Psoas muscle (tissue), 8 donors: ENCODE data around the gene CHRNA10. TPM values are rescaled to one million over a fixed set of nuclear protein-coding genes. Genes with fewer than 3 reads are reported as not detected.

Source experiments
- ATAC-seq, 4 donors: fragments of 200-7000 bp; cut with Tn5 transposase; one replicate each; pipeline ENCODE4 v1.9.1; 2020; ENCODE audit warnings: moderate library complexity in 3 of 4, mild to moderate bottlenecking in 2 of 4
- DNase-seq, 2 donors: peaks; one replicate each; pipeline ENCODE4 v3.0.0-alpha.2; 2020
- H3K27ac ChIP-seq: fragments of 200-600 bp; one replicate; pipeline ENCODE4 v1.8.0; 2022
- H3K27me3 ChIP-seq, 3 donors: fragments of 200-600 bp in 1 of 3; one replicate each; pipeline versions ENCODE4 v1.6.1 to v1.8.0; 2013 to 2022; ENCODE audit warnings: low read length in 2 of 3, mild to moderate bottlenecking in 2 of 3, moderate library complexity in 1 of 3; ENCODE audit not compliant: insufficient read depth in 3 of 3
- H3K36me3 ChIP-seq, 2 donors: fragments of 200-600 bp in 1 of 2; one replicate each; pipeline versions ENCODE4 v1.6.1 to v1.8.0; 2013 to 2022; ENCODE audit warnings: low read depth in 1 of 2, mild to moderate bottlenecking in 1 of 2, moderate library complexity in 1 of 2; ENCODE audit not compliant: insufficient read depth in 1 of 2
- H3K4me1 ChIP-seq: fragments of 200-600 bp; one replicate; pipeline ENCODE4 v1.8.0; 2022
- H3K4me3 ChIP-seq: fragments of 200-600 bp; one replicate; pipeline ENCODE4 v1.8.0; 2022; ENCODE audit warnings: mild to moderate bottlenecking
- H3K9me3 ChIP-seq: fragments of 200-600 bp; one replicate; pipeline ENCODE4 v1.8.0; 2022
- WGBS, 3 donors: extraction: QIAGEN DNeasy Blood & Tissue Kit; methylation state at CpG; one replicate each; pipeline versions ENCODE4 v1.1.6 to v1.1.7; 2013; 5-methylcytosine and 5-hydroxymethylcytosine counted together
- intact Hi-C, 2 donors: fragments of 100-400 bp; cut with DNase I; formaldehyde crosslinking; loops; one replicate each; pipeline versions ENCODE4 v1.11.0 to v1.14.2; 2022
- polyA plus RNA-seq, 3 donors: library from polyadenylated mRNA; stranded (reverse); fragments of 200-250 nt; gene quantifications; one replicate each; pipeline ENCODE4 v1.2.3, GENCODE V29; 2013
- total RNA-seq, 4 donors: library from RNA; stranded (reverse); fragmentation: NEBNext Ultra II Directional in 2 of 4; extraction: Animal tissue kit (Norgen Biotek cat#: 25700) in 2 of 4; gene quantifications; one replicate each; pipeline versions ENCODE4 v1.2.1 to v1.2.4, GENCODE V29; 2021 to 2023
- TF ChIP-seq, protein P1 (sequence below): fragments of 200-600 bp; IDR thresholded peaks from one replicate; pipeline ENCODE4 v1.8.0; 2022; ENCODE audit warnings: antibody characterized with exemption
- donor health status: healthy with polysubstance abuse.
- donor health status: DM: no; HTN: no; CAD: no; lungs with moderate emphysema.
- donor health status: Bipolar disorder and iron deficiency.
- donor health status: healthy.
- donor health status: DM: yes; HTN: yes; CAD: no.
- donor health status: DM: no; HTN: no; CAD: no.
- donor health status: DM: no; HTN: no; CAD: no.
- donor health status: DM: yes; HTN: yes; CAD: no.

The CHRNA10 gene
- total and polyA plus RNA-seq, 7 donors, result 0.13 to 1.4 (median 0.63) TPM

- Histone ChIP-seq H3K9me3 (no peaks in the 10 kb centered on the region), H3K4me3 (peak overlapping the region; percentile 78), H3K36me3 (no peaks in the 10 kb centered on the region), H3K27ac (peak overlapping the region; percentile 99), H3K27me3 (no peaks in the 10 kb centered on the region), H3K4me1 (peaks cover 37% of the 10 kb centered on the region)
- WGBS, 3 donors, result 0 to 1% (median 1%) methylated on average over 41 to 55 of the region's 55 CpGs
- intact Hi-C loops, result loop anchor here (2.0 to 5.0 kb wide), 2 partner anchors 28 to 600 kb away; no protein-coding TSS in a partner anchor
- ATAC-seq (peak; percentile 71 to 80 (median 76)), DNase-seq (peak; percentile 86 to 93)
- TF ChIP-seq, protein P1, sequence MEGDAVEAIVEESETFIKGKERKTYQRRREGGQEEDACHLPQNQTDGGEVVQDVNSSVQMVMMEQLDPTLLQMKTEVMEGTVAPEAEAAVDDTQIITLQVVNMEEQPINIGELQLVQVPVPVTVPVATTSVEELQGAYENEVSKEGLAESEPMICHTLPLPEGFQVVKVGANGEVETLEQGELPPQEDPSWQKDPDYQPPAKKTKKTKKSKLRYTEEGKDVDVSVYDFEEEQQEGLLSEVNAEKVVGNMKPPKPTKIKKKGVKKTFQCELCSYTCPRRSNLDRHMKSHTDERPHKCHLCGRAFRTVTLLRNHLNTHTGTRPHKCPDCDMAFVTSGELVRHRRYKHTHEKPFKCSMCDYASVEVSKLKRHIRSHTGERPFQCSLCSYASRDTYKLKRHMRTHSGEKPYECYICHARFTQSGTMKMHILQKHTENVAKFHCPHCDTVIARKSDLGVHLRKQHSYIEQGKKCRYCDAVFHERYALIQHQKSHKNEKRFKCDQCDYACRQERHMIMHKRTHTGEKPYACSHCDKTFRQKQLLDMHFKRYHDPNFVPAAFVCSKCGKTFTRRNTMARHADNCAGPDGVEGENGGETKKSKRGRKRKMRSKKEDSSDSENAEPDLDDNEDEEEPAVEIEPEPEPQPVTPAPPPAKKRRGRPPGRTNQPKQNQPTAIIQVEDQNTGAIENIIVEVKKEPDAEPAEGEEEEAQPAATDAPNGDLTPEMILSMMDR, result no peak
Observed at GRCh38 chr11:3642071-3642951, 28.9 kb downstream of the CHRNA10 start.

GRCh38 chr11:3641701-3642070 is 29.5 kb downstream of the CHRNA10 start, which contains the start of gene ART5:
Gene ART5 (minus strand): TSS chr11:3641992. CDS start chr11:3641862, 130 bp downstream.
- intact Hi-C loops, result loop anchor here (2.0 to 5.0 kb wide), 2 partner anchors 27 to 599 kb away; no protein-coding TSS in a partner anchor
- WGBS, 3 donors, result 10 to 23% (median 11%) methylated on average over 13 to 21 of the region's 21 CpGs
- peak within 1 kb of the TSS; percentile 78 for H3K4me3 ChIP-seq

DNA sequence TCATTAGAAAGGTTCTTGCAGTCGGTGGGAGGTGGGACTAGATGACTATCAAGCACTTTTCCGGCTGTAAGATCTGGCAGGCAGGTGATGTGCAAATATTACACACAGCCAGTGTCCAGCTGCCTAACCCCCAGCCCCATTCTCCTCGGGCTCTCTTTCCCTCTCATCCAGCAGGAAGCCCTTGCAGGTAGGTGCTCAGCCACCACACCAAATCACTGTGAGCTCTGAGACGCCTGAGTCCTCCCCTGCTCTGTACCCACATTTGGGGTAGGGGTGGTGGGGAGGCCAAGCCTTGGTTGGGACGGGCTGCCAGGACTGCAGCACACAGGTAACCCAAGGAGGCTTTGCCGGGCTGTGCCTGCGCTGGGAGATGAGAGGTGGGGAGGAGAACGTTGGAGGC is 30.0 kb downstream of the CHRNA10 start:
- 43 to 51% (median 49%) methylated on average over 8 of the region's 8 CpGs for WGBS, 3 donors
- Histone ChIP-seq H3K4me1 (peaks cover 28% of the 10 kb centered on the region), H3K27me3 (no peaks in the 10 kb centered on the region), H3K4me3 (no peak overlapping the region), H3K36me3 (no peaks in the 10 kb centered on the region), H3K9me3 (no peaks in the 10 kb centered on the region), H3K27ac (peak overlapping the region; percentile 99)
- intact Hi-C loops, result loop anchor here in 1 of 2 donors (5.0 kb wide), 1 partner anchor 599 kb away; no protein-coding TSS in a partner anchor
- no peak for ATAC-seq
- DNase-seq, result peak in 1 of 2 donors; percentile 49
- TF ChIP-seq, protein P1, result no peak

More at GRCh38 chr11:3641701-3642070, 29.5 kb downstream of the CHRNA10 start, which contains the start of gene ART5:
- TF ChIP-seq, protein P1, result no peak
- DNase-seq, result no peak
- H3K36me3 ChIP-seq, result no peaks in the 10 kb centered on the region
- H3K27me3 ChIP-seq, result no peaks in the 10 kb centered on the region
- H3K4me1 ChIP-seq, result peaks cover 33% of the 10 kb centered on the region
- ATAC-seq, result no peak
- H3K9me3 ChIP-seq, result no peaks in the 10 kb centered on the region
- peak within 1 kb of the TSS; percentile 99 for H3K27ac ChIP-seq

DNA sequence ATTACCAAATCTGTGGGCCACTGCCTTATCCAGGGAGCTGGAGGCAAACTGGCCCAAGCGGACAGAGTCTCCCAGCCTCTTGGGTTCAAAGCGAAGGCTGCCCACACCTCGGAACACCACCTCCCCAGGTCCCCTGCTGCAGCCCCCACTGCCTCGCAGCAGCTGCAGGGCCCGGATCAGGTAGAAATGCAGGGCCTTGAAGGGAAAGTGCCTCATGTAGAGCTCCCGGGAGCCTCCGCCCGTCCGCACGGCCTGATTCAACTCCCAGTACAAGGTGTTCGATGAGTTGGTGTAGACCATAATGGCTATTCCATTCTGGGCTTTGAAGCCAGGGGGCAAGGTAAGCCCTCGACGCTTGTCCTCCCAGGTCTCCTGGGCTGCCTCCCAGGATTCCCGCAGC is 31.3 kb downstream of the CHRNA10 start:
- H3K36me3 ChIP-seq, result no peaks in the 10 kb centered on the region
- DNase-seq (peak in 1 of 2 donors; percentile 15), ATAC-seq (no peak)
- no peaks in the 10 kb centered on the region for H3K9me3 ChIP-seq
- peaks cover 18% of the 10 kb centered on the region for H3K4me1 ChIP-seq
- H3K27ac ChIP-seq, result no peak overlapping the region
- no peaks in the 10 kb centered on the region for H3K27me3 ChIP-seq
- WGBS, 3 donors, result 89 to 93% (median 90%) methylated on average over 14 of the region's 14 CpGs
- intact Hi-C loops, result loop anchor here in 1 of 2 donors (5.0 kb wide), 1 partner anchor 598 kb away; no protein-coding TSS in a partner anchor
- TF ChIP-seq, protein P1, result no peak
- no peak overlapping the region for H3K4me3 ChIP-seq
